NCI-H1436 treated with DMSO at 0.1 percent for 48 hours (cell line): ENCODE measurements around the gene CADM1.

Experiments
- DNase-seq: peaks from one replicate; lab custom pipeline; 2025; lab: John Stamatoyannopoulos, UW

The CADM1 gene

DNA sequence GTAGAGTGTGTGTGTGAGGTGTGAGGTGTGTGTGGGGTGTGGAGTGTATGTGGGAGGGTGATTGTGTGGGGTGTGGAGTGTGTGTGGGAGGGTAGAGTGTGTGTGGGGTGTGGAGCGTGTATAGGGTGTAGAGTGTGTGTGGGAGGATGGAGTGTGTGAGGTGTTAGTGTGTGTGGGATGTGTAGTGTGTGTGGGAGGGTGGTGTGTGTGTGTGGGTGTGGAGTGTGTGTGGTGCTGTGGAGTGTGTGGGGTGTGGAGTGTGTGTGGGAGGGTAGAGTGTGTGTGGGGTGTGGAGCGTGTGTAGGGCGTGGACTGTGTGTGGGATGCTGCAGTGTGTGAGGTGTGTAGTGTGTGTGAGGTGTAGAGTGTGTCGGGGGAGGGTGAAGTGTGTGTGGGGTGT is 356.1 kb downstream of the CADM1 start:
- no peak for DNase-seq

DNA sequence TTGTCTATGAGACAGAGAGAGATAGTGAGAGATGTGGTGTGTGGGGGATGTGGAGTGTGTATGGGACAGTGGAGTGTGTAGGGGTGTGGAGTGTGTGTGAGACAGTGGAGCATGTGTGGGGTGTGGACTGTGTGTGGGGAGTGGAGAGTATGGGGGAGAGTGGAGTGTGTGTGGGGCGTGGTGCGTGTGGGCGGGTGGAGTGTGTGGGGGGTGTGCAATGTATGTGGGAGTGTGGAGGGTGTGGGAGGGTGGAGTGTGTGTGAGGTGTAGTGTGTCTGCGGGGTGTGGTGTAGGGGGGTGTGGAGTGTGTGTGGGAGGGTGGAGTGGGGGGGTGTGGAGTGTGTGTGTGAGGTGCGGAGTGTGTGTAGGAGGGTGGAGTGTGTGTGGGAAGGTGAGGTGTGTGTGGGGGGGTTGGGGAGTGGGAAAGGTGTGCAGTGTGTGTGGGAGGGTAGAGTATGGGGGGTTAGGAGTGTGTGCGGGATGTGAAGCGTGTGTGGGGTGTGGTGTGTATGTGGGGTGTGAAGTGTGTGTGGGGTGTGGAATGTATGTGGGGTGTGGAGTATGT is 356.9 kb downstream of the CADM1 start:
- DNase-seq, result no peak

DNA sequence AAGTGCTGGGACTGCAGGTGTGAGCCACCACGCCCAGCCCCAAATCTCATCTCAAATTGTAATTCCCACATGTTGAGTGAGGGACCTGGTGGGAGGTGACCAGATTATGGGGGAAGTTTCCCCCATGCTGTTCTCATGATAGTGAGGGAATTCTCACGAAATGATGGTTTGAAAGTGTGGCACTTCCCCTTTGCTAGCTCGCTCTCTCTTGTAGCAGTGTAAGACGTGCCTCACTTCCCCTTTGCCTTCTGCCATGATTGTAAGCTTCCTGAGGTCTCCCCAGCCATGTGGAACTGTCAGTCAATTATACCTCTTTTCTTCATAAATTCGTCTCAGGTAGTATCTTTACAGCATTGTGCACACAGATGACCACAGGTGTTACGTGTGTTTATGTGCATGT is 357.8 kb downstream of the CADM1 start:
- no peak for DNase-seq

DNA sequence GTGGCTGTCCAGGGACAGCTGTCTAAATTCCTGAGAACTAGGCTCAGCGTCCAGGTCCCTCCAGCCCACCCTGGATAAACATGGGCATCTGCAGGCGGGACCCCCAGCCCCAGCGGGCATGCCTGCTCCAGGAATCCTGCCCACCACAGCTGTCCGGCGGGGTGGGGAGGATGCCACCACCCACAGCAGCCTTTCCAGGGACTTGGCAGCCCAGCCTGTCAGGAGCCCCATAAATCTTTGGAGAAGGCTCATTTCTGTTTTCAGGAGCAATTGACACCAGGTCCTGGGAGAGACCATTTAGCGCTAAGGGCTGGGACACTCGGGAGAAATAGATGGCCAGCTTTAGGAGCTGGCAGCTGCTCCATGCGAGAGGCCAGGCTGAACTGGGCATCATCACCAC is 358.9 kb downstream of the CADM1 start:
- no peak for DNase-seq

DNA sequence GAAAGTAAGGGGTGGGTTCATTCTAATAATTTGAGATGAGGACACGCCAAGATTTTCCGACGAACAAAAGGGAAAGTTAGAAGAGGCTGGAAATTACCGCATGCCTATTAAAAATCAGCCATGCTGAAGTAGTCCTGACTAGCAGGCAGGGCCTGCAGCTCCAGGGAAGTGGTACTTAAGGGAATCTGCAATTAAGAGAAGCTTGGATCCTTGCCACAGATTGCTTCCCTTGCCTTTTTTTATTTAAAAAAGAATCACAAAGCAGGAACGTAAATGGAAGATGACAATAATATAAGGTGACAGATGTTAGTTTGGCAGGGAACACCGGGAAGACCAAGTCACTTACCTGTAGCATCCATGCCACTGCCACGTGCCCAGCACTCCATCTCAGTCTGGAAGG is 359.3 kb downstream of the CADM1 start:
- DNase-seq, result no peak

DNA sequence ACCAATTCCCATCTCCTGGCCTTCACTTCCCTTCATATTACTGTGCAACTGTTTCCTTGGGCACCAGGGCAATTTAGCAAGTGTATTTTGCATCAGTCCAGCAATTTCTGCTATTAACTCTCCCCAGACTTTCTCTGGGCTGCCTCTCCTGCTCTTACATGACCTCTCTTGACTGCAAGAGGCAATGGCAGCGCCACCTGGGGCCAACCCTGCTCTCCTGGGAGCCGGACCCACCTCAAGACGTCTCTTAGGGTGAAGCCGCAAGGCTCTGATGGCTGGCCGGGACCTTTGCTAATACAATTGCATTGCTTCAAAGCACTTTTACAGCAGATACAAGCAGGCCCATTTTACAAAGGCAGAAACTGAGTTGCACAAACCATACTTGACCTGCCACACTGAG is 360.2 kb downstream of the CADM1 start:
- DNase-seq, result no peak

DNA sequence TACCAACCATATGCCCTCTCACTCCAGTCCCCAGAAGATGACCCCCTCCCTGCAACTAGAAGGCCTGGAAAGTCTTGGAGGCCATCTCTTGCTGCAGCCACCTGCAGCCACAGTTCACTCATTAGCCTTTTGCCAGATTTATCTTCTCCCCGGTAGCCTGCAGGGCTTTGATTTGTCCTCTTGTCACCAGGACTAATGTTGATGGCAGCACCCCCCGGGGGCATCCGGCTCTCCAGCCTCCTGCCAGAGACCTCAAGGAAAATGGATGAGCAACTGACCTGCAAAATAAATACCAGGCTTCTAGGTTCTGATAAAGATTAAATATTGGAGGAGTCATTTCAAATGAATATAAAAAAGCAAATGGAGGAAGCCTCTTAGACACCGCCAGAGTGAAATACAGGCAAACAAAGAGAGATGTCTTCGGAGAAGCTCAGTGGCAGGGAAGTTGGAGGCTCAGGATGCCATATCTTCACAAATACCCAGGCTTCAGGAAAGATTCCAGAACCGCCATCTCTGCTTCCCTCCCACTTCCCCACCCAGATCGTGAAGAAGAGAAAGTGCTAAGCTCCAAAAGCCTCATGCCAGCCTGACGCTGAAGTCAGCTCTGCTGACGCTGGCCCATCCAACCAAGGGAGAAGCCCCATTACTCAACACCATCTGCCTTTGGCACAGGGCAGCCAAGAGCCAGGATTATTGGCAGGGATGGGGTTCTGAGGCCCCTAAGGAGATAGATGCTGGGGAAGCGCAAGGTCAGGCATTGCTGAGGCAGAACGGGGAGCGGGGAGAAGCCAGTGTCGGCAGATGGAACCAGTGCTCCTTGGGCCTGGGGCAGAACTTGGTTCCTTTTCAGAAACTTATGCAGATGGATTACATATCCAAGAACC is 362.7 kb downstream of the CADM1 start:
- DNase-seq, result no peak

DNA sequence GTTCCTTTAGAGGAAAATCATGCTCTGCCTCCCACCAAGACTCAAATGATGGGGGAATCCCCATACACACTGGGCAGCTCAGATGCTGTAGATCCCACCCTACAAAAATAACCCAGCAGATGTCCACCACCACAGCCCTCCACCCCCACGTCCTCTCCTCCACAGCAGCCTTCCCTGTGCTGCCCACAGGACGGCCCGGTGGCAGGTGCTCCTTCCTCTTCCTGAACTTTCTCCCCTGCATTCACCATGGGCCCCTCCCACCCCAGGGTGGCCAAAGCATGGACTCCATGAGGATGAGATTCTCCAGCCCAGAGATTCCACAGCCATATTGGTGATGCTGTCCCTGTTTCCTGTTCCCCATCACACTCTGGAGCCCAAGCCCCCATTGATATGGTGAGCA is 368.3 kb downstream of the CADM1 start:
- no peak for DNase-seq

DNA sequence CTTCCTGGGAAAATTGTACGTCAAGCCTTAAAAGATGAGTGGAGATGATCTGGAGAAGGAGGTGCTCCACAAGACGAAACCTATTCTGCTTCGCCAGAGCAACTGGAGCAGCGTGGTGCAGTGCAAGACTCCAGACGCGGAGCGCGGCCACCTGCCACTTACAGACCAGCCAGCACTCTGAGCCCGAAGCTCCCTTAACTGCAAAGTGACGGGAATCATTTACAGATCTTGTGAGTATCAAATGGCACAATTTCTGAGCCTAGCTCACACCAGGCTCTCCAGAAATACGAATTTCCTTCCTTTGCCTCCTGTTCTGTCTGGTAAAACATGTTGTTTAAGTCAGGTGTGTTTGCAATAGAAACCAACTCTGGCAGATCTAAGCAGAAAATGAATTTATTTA is 369.3 kb downstream of the CADM1 start:
- no peak for DNase-seq

DNA sequence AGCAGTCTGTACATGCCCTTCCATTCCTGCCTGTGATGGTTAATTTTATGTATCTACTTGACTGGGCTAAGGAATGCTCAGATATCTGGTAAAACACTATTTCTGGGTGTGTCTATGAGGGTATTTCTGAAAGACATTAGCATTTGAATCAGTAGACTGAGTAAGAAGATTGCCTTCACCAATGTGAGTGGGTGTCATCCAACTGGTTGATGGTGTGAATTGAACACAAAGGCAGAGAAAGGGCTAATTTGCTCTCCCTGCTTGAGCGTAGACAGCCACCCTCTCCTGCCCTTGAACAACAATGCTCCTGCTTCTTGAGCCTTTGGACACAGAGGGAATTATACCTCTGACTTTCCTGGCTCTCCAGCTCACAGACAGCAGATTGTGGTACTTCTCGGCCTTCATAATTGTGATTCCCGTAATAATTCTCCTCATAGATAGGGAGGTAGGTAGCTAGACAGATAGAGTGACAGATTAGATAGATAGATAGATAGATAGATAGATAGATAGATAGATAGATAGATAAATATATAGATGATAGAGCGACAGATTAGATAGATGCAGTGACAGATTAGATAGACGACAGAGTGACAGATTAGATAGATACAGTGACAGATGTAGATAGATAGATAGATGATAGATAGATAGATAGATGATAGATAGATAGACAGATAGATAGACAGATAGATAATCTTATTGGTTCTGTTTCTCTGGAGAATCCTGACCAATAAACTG is 370.6 kb downstream of the CADM1 start:
- no peak for DNase-seq

DNA sequence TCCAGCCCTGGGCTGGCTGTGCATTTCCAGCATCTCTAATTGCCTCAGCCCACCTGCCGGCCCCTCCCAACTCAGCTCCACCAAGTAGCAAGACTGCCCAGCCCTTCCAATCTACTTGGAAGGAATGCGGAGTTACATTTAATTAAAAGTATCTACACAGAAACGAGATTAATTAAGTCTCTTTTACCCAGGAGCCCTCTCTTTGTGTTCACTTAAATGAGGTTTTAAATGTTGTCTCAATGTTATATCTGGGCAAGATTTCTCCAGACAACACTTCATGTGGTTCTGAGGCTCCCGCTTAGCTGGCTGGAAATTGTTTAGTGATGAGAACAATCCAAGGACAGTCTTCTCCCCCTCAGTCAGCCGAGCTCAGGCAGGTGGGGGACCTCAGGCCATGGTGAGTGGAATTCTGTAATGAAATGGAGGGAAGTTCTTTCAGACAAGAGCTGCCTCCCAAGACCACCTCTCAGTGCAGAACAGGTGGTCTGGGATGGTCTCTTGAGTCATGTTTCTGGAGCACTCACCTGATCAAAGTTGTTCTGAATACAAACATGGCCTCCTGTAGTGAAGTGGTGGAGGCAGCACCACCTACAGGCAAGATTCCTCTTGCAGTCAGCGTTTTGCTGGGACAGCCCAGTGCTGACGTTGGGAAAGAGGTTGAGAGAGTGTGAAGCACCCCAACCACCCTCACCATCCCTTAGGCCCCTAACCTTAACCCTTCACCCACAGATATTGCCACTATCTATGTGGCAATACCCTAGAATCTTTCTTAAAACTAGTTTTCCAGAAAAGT is 371.6 kb downstream of the CADM1 start:
- no peak for DNase-seq

DNA sequence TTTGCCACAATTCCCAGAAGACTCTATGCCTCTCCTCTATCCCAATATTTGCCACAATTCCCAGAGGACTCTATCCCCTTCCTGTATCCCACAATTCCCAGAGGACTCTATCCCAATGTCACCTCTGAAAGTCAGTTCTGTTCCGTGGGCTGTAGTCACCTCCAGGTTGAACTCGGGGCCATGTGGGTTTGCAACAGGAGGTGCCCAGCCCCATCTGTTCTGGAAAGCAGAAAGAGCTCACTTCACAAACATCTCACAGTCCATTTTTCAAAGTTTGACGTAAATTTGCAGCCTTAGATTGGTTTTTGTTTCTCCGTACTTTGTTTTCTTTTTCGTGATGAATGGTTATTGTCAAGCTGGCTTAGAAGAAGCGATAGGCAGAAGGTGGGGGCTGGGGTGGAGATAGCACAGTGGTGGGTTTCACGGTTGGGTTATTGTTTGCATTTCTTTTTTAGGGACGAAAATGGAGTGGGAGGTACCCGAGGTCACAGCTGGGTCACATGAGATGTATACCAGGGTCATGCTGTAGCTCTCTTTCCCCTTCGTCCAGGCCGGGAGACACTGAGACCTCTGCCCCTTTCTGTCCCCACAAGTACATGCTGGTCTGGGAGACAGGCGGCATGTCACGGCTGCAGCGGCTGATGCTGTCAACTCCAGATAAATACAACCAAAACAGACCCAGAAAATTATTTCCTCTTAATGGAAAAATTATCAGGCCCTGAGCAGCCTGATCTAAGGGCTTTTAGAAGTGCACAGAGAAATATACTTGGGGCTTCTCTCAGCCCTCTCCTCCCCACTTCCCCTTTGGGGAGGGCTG is 374.5 kb downstream of the CADM1 start:
- no peak for DNase-seq

DNA sequence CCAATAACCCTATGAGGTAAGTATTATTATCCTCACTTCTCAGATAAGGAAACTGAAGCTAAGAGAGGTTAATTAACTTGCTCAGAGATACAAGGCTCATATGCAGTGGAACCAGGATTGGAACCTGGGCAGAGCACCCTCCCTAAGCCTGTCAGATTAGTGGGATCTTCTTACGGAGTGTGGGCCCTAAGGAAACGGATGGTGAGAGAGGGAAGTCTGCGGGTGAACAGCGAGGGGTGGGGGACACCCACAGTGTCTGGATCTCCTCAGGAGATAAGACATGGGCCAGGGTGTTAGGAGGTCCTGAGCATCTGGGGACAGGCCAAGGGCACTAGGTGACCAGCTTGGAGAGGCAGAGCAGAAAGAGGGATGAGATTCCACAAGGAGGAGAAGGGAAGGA is 376.0 kb downstream of the CADM1 start:
- no peak for DNase-seq

DNA sequence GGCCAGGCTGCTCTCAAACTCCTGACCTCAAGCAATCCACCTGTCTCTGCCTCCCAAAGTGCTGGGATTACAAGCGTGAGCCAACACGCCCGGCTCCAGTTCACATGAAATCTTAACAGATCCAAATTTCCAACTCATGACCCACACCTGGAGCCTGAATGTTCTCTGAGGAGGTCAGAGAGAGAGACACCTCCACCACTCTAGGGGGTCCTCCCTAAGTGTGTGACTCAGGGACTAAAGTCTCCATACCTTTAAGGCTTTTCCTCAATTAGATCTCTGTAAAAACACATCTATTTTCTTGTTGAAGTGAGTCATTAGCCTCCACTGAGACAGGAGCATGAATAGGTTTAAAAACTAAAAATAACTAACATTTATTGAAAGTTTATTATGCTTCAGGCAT is 376.4 kb downstream of the CADM1 start:
- no peak for DNase-seq

DNA sequence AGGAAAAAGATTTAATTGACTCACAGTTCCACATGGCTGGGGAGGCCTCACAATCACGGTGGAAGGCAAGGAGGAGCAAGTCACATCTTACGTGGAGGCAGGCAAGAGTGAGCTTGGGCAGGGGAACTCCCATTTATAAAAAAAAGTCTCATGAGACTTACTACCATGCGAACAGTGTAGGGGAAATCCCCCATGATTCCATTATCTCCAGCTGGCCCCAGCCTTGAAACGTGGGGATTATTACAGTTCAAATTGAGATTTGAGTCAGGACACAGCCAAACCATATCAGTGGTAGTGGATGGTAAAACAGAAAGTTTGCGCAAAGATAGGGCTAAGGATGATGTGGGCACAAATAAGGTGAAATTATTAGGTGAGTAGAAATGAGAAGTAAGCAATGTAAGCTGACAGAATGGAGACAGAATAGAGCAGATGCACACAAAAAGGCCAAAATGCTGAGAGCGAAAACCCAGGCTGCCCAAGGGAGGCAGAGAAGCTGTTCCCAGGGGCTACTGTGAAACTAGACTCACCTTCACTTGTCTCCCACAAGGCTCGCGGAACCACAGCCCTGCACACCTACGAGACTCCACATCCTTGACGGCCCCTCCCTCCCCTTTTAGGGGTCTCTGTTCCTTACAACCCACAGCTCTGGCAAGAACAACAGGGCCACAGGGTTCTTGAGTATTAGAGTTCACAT is 377.6 kb downstream of the CADM1 start:
- no peak for DNase-seq

DNA sequence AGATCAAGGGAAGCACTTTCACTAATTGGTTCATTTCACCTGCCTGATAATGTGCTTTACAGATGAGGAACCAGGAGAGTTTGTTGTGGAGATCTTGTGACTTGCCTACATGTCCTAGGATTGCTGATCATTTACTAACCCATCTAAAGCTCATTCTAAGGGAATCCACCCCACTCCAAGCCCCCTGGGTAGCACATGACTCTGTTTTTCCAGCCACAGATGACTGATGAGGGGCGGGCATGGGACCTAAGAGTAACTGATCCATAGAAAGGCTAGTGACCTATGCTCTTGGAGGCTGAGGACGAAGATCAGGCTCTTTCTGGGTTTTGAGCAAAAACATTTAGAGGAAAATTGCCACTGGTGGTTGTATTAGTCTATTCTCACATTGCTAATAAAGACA is 378.1 kb downstream of the CADM1 start:
- no peak for DNase-seq

DNA sequence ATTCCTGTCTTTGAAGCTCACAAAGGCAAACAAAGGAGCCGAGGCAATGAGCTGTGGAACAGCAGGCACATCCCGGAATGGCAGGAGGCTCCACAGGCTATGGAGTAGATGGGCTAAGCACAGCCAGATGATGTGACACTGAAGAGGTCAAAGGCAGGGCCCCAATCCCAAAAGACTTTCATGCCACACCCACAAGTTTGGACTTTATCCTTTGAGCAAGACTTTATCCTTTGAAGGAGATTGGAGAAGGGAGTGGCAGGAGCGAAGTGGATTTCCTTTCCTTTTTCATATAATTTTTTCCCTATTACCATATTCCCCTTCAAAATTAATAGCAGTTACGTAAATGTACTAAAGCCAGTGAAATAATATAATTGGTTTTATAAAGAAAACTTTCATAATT is 379.4 kb downstream of the CADM1 start:
- no peak for DNase-seq

DNA sequence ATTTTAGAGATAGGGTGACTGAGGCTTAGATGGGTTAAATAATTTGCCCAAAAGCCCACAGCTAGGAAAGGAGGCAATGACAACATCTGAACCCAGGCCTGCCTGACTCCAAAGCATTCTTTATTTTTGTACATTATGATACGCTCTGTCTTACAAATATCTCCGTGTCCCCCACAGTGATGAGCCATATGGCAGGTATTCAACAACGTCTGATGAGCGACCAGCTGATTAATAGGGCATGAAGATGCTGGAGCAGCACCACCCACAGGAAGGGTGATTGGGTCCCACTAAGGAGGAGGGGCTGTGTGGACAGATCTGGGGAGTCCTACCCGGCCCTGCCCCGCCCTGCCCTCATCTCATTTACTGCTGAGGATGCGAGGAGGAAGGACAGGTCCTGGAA is 380.6 kb downstream of the CADM1 start:
- no peak for DNase-seq

DNA sequence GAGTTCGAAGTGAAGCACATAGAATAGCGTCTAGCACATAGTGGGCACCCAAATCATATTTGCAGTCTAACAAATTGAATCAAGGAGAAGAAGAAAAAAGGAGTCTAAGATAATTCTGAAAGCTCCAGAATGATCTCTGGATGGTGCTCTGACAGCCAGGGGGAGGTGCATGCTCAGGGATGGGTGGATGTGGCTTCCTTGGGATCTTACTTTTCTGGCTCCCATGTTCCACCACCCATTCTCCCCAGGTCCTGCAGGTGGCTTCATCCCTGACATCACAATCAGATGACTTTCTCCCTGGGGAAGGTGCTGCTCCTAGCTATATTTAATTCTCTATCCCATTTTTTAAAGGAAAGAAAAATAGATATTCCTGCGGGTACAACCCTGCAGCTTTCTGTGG is 381.9 kb downstream of the CADM1 start:
- no peak for DNase-seq
